ENCODE measurements around the gene ABLIM1.

ABLIM1 gene

GRCh38 chr10:114603303-114603702, 54.8 kb downstream of the ABLIM1 start:
- no peak overlapping the region for H3K4me3 ChIP-seq (ENCODE audit: low read length)
- TF ChIP-seq, protein P1, sequence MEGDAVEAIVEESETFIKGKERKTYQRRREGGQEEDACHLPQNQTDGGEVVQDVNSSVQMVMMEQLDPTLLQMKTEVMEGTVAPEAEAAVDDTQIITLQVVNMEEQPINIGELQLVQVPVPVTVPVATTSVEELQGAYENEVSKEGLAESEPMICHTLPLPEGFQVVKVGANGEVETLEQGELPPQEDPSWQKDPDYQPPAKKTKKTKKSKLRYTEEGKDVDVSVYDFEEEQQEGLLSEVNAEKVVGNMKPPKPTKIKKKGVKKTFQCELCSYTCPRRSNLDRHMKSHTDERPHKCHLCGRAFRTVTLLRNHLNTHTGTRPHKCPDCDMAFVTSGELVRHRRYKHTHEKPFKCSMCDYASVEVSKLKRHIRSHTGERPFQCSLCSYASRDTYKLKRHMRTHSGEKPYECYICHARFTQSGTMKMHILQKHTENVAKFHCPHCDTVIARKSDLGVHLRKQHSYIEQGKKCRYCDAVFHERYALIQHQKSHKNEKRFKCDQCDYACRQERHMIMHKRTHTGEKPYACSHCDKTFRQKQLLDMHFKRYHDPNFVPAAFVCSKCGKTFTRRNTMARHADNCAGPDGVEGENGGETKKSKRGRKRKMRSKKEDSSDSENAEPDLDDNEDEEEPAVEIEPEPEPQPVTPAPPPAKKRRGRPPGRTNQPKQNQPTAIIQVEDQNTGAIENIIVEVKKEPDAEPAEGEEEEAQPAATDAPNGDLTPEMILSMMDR (conservative IDR thresholded peaks at IDR 0.05; ENCODE audit: low read length) = no peak

DNA sequence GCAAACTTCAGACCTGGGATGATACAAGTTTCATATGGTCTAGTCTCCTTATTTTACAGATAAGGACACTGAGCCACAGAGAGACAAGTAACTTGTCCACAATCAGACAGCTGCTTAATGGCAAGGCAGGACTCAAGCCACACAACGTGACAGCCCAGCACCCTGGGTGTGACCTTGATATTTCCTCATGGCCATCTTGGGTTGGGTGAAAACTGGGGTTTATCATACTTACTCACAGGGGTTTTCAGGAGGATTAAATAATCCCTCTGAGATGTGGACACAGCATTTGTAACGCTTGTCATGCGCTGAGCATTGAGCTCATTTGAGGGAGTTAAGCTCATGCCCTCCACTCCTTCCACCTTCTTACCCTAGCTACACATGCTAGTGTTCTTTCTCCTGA, 58.0 kb downstream of the ABLIM1 start:
- TF ChIP-seq, protein P1 (conservative IDR thresholded peaks at IDR 0.05; ENCODE audit: low read length) = no peak
- no peak overlapping the region for H3K4me3 ChIP-seq (ENCODE audit: low read length)
- no peak for DNase-seq (ENCODE audit: low read depth)

More at GRCh38 chr10:114603303-114603702, 54.8 kb downstream of the ABLIM1 start:
- no peak for DNase-seq (ENCODE audit: low read depth)

DNA sequence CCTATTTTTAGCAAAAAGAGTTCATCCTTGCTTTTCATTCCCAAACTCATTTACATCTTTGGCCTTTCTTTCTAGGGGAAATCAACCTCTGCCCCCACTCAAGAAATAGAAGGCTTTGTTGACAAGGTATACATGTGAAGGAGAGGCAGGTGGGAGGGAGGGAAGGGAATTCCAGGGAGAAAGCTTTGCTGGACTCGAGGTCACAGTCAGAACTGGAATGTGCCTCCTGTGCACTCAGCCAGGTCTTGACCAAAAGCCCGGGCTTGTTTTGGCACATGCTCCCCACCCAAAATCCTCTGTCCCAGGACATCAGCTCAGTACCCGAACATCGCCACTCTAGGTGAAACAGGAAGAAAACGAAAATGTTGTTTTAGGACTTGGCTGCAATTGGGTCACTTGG, 61.3 kb downstream of the ABLIM1 start:
- DNase-seq (ENCODE audit: low read depth) = no peak
- H3K4me3 ChIP-seq (ENCODE audit: low read length) = no peak overlapping the region
- TF ChIP-seq, protein P1 (conservative IDR thresholded peaks at IDR 0.05; ENCODE audit: low read length) = no peak

- no peak overlapping the region for H3K4me3 ChIP-seq (ENCODE audit: low read length)
- DNase-seq (ENCODE audit: low read depth) = no peak
- TF ChIP-seq, protein P1 (conservative IDR thresholded peaks at IDR 0.05; ENCODE audit: low read length) = no peak
These were observed 64.1 kb downstream of the ABLIM1 start for GRCh38 chr10:114593816-114594468.

GRCh38 chr10:114593240-114593792, 64.8 kb downstream of the ABLIM1 start:
- no peak for DNase-seq (ENCODE audit: low read depth)
- TF ChIP-seq, protein P1 (conservative IDR thresholded peaks at IDR 0.05; ENCODE audit: low read length) = no peak
- H3K4me3 ChIP-seq (ENCODE audit: low read length) = no peak overlapping the region

- TF ChIP-seq, protein P1 (conservative IDR thresholded peaks at IDR 0.05; ENCODE audit: low read length) = no peak
- no peak overlapping the region for H3K4me3 ChIP-seq (ENCODE audit: low read length)
- DNase-seq (ENCODE audit: low read depth) = no peak
These were observed 67.1 kb downstream of the ABLIM1 start for GRCh38 chr10:114590993-114591392.

GRCh38 chr10:114584419-114584818, 73.7 kb downstream of the ABLIM1 start:
- DNase-seq (ENCODE audit: low read depth) = peak; percentile 9
- no peak overlapping the region for H3K4me3 ChIP-seq (ENCODE audit: low read length)
- TF ChIP-seq, protein P1 (conservative IDR thresholded peaks at IDR 0.05; ENCODE audit: low read length) = no peak

All from AG10803 (cell line).